LNCaP clone FGC (cell line): ENCODE data around the gene ASAP2.

Source experiments
- DNase-seq: peaks from one replicate; pipeline ENCODE4 v3.0.0-alpha.2; 2011; ENCODE audit warnings: low read depth
- H3K4me3 ChIP-seq: 2 replicates; pipeline ENCODE4 v1.5.1; 2011; ENCODE audit warnings: mild to moderate bottlenecking, low read depth, low read length, control low read depth
- TF ChIP-seq, protein P1 (sequence below): IDR thresholded peaks from 2 replicates; pipeline ENCODE4 v1.5.1; 2012; ENCODE audit warnings: mild to moderate bottlenecking; ENCODE audit not compliant: control insufficient read depth, insufficient read depth; ENCODE audit errors: extremely low read depth

ASAP2 gene

DNA sequence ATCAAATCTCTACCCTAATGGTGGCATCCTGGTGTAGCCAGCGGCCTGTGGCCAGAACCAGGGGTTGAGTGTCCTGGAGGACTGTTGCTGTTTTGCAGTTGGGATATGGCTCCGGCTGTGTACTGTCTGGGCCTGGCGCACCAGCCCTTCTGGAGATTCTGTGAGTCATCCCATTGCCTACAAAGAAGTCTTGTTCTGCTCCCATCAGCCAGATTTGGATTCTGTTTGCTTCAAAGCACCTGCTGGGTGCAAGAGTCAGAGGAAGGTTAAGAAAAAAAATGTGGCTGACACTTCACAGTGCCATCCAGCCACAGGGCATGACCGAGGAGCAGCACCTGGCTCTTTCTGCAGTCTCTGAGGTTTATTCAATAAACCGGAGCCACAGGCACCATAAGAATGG lies 41.0 kb upstream of the ASAP2 start:
- DNase-seq, result no peak
- TF ChIP-seq, protein P1, sequence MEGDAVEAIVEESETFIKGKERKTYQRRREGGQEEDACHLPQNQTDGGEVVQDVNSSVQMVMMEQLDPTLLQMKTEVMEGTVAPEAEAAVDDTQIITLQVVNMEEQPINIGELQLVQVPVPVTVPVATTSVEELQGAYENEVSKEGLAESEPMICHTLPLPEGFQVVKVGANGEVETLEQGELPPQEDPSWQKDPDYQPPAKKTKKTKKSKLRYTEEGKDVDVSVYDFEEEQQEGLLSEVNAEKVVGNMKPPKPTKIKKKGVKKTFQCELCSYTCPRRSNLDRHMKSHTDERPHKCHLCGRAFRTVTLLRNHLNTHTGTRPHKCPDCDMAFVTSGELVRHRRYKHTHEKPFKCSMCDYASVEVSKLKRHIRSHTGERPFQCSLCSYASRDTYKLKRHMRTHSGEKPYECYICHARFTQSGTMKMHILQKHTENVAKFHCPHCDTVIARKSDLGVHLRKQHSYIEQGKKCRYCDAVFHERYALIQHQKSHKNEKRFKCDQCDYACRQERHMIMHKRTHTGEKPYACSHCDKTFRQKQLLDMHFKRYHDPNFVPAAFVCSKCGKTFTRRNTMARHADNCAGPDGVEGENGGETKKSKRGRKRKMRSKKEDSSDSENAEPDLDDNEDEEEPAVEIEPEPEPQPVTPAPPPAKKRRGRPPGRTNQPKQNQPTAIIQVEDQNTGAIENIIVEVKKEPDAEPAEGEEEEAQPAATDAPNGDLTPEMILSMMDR, result no peak
- H3K4me3 ChIP-seq, result no peak overlapping the region

DNA sequence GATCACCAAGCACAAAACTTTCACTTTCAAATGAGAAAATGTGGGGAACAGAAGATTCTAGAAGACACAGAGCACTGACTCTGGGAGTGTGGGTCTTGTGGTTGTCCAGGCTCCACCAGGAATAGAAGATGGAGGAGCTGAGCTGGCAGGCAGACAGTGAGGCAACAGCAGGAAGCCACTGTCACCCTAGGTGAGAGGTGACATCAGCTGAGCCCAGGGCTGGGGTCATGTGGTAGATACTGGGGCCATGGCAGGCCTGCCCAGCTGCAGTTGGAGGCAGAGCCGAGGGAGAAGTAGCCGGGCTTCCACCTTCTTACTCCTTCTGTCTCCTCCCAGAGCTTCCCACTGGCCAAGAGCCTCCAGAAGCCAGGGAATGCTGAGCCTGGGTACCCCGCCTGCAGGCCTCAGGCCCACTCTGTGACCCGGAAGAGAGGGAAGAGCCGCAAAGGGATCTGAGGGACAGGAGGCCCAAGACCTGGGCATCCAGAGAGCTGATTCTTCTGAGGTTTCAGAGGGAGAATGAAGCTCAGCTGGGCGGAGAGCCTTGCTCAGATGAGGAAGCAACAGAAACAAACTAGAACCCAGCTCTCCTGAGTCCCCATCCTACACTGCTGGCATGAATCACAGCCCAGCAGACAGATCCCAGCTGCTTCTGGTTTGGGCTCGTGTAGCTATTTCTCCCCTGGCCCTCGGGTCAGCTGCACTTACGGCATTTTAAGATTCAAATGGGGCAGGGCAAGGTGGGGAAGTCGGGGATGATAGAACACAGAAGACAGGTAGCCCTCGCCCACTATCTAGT lies 39.8 kb upstream of the ASAP2 start:
- TF ChIP-seq, protein P1, result no peak
- H3K4me3 ChIP-seq, result no peak overlapping the region
- no peak for DNase-seq

DNA sequence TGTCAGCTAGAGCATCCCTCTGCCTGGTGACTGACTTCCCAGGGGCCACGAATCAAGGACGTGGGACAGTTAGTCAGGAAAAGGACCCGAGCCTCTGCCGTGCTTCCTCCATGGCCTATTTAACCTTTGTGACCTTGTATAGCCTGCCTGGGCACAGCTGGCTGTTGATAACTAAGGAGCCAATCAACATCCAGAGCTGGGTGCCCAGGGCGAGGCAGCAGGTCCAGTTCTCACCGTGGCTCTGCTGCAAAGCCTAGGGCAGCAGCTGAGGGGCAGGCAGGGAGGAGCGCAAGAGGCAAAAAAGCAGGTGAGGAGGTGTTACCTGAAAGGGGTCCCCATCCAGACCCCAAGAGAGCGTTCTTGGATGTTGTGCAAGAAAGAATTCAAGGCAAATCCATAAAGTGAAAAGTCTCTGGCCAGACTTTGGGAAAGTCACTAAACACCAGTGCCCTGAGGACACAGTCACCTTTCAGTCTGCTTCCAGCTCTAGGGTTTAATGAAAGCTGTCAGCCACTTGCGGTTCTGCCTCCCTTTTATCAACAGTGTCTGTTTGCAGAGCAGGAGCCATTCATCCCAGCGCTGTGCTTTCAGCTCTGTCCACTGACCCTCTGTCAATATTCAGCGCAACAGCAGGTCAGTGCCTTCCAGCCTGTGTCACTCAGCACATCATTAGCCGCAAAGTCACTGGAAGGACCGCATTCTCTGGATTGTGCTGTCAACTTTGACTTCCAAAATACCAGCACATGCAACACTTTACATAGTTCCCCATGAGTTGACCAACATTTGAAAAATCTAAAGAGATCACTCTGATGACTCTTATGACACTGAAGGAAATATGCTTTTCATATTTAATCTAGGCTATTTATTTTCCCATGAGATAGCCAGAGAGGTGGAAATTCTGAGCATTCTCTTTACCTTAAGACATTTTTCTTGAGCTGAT lies 38.6 kb upstream of the ASAP2 start:
- TF ChIP-seq, protein P1, result no peak
- no peak overlapping the region for H3K4me3 ChIP-seq
- DNase-seq, result no peak

DNA sequence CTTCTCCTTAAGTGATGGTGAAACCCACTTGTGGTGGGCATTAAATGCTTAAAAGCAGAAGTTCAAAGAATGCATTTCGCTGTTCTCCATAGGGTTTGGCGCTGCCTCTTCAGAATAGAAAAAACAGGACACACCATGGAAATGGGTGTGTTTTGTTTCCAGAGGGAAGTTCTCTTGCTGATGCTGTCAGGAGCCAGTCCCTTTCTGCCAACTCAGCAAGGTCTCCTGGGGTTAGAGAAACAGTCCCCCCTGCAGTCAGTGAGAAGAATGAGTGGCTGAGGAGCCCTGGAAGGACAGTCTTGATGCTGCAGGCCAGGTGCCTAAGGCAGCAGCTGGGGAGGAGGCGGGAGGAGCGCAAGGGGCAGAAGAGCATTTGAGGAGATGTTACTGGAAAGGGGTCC lies 37.8 kb upstream of the ASAP2 start:
- DNase-seq, result no peak
- H3K4me3 ChIP-seq, result no peak overlapping the region
- TF ChIP-seq, protein P1, result no peak

DNA sequence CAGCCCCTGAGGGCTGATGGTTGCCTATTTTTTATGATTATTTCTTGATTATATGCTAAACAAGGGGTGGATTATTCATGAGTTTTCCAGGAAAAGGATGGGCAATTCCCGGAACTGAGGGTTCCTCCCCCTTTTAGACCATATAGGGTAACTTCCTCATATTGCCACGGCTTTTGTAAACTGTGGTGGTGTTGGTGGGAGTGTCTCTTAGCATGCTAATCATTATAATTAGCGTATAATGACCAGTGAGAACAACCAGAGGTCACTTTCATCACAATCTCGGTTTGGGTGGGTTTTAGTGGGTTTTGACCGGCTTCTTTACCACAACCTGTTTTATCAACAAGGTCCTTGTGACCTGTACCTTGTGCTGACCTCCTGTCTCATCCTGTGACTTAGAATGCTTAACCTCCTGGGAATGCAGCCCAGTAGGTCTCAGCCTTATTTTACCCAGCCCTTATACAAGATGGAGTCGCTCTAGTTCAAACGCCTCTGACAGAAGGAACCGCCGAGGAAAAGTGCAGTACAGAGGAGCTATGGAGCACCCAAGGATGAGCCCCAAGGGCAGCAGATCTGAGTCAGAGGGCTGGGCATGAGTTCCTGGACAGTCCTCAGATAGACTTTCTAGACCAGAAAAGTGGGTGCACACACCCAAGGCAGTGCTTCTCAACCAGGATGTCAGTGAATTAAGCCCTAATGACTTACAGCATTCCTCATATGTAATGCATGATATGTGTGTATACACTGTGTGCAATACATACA lies 37.1 kb upstream of the ASAP2 start:
- H3K4me3 ChIP-seq, result no peak overlapping the region
- DNase-seq, result no peak
- TF ChIP-seq, protein P1, result no peak

DNA sequence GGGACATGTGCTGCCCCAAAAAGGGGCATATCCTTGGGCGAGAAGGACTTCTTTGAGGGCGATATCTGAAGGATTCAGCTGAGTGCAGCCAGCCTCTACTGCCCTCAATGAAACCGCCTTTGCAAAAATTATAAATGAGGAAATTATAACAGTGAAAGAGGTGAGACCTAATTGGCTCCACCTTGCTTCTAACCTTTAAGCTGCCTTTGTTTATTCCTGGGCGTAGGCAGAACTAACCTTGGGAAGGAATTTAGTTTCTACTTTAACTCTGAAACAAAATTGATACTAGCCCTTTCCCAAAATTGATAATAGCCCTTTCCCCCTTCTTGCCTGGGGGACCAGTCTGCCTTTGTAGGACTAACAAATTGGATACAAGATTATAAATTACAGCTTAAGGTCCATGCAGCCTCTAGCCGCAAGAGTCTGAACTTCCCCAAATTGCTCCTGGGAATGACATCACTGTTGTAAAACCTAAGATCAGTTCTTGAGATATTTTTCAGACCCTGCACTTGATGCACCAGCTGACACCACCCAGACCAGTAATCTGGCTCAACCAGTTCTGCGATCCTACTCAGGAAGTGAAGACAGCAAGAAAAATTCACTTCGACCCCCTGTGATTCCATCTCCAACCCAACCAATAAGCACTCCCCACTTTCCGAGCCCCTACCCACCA lies 36.0 kb upstream of the ASAP2 start:
- H3K4me3 ChIP-seq, result no peak overlapping the region
- TF ChIP-seq, protein P1, result no peak

More for the DNA sequence above, 36.0 kb upstream of the ASAP2 start:
- DNase-seq, result no peak
